ENCODE measurements around the gene CYTH1. TPM values are rescaled to one million over a fixed set of nuclear protein-coding genes. Genes with fewer than 3 reads are reported as not detected.

Gene CYTH1
- polyA plus RNA-seq, 1 donor from 2014 or later, result 120 TPM

DNA sequence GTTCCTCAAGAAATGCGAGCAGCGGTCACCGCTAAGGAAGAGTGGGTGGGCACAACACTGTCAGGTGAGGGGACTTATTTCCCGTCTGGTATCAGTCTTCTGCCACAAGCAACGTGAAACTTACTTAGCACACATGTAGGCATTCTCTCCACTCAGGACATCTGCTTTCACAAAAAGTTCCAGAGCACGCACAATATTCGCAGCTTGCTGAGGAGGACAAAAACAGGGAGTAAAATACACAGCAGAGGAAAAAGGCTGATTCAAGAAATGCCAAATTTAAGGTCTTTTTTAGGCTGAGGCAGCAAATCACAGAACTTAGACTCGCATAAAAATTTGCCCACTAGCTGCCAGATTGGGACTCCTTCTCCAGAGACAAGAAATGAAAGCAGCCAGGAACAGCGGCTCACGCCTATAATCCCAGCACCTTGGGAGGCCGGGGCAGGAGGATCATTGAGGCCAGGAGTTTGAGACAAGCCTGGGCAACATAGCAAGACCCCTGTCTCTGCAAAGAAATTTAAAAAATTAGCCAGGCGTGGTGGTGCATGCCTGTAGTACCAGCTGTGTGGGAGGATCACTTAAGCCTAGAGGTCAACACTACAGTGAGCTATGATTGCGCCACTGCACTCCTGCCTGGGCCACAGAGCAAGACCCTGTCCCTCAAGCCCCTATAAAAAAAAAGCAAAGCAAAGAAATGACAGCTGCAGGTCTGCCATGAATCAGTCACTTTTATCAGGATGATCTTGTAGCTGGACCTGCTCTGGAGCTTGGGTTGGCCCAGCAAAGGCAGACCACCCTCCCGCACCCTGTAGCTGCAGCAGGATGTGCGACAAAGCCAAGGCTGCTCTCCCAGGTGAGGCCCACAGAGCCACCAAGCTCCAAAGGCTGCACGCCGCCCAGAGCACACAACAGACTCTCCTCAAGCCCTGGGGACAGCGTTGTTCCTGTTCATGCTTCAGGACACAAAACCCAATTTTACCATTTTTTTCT lies 38.0 kb upstream of the CYTH1 start:
- Histone ChIP-seq H3K36me3 (ENCODE audit: insufficient read depth, low read length) (no peaks in the 10 kb centered on the region), H3K9me3 (ENCODE audit: low read length) (no peaks in the 10 kb centered on the region), H3F3A (ENCODE audit: insufficient read depth, low read length, poor library complexity, severe bottlenecking) (no peaks in the 10 kb centered on the region), H3K9me2 (ENCODE audit: insufficient read depth, low read length) (no peaks in the 10 kb centered on the region), H2AFZ (ENCODE audit: low read depth, low read length) (no peak overlapping the region), H3K4me3 (ENCODE audit: low read length) (no peak overlapping the region), H3K27ac (ENCODE audit: low read length) (no peak overlapping the region), H3K79me2 (replicated peaks; ENCODE audit: insufficient read depth, low read length) (no peaks in the 10 kb centered on the region), H3K9ac (ENCODE audit: low read length) (no peak overlapping the region), H3K4me2 (ENCODE audit: low read length) (no peak overlapping the region), H4K20me1 (ENCODE audit: insufficient read depth) (no peaks in the 10 kb centered on the region), H3K27me3 (ENCODE audit: insufficient read depth, low read depth, low read length) (no peaks in the 10 kb centered on the region)
- no peak for TF ChIP-seq MXI1 (conservative IDR thresholded peaks at IDR 0.05; ENCODE audit: poor library complexity, severe bottlenecking)
- TF ChIP-seq RAD21 (conservative IDR thresholded peaks at IDR 0.05), result no peak
- TF ChIP-seq, protein P1, sequence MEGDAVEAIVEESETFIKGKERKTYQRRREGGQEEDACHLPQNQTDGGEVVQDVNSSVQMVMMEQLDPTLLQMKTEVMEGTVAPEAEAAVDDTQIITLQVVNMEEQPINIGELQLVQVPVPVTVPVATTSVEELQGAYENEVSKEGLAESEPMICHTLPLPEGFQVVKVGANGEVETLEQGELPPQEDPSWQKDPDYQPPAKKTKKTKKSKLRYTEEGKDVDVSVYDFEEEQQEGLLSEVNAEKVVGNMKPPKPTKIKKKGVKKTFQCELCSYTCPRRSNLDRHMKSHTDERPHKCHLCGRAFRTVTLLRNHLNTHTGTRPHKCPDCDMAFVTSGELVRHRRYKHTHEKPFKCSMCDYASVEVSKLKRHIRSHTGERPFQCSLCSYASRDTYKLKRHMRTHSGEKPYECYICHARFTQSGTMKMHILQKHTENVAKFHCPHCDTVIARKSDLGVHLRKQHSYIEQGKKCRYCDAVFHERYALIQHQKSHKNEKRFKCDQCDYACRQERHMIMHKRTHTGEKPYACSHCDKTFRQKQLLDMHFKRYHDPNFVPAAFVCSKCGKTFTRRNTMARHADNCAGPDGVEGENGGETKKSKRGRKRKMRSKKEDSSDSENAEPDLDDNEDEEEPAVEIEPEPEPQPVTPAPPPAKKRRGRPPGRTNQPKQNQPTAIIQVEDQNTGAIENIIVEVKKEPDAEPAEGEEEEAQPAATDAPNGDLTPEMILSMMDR (IDR thresholded peaks at IDR 0.05; ENCODE audit: poor library complexity, severe bottlenecking), result no peak
- TF ChIP-seq, protein P2, sequence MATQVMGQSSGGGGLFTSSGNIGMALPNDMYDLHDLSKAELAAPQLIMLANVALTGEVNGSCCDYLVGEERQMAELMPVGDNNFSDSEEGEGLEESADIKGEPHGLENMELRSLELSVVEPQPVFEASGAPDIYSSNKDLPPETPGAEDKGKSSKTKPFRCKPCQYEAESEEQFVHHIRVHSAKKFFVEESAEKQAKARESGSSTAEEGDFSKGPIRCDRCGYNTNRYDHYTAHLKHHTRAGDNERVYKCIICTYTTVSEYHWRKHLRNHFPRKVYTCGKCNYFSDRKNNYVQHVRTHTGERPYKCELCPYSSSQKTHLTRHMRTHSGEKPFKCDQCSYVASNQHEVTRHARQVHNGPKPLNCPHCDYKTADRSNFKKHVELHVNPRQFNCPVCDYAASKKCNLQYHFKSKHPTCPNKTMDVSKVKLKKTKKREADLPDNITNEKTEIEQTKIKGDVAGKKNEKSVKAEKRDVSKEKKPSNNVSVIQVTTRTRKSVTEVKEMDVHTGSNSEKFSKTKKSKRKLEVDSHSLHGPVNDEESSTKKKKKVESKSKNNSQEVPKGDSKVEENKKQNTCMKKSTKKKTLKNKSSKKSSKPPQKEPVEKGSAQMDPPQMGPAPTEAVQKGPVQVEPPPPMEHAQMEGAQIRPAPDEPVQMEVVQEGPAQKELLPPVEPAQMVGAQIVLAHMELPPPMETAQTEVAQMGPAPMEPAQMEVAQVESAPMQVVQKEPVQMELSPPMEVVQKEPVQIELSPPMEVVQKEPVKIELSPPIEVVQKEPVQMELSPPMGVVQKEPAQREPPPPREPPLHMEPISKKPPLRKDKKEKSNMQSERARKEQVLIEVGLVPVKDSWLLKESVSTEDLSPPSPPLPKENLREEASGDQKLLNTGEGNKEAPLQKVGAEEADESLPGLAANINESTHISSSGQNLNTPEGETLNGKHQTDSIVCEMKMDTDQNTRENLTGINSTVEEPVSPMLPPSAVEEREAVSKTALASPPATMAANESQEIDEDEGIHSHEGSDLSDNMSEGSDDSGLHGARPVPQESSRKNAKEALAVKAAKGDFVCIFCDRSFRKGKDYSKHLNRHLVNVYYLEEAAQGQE (IDR thresholded peaks at IDR 0.05; ENCODE audit: borderline replicate concordance), result no peak
- TF ChIP-seq SMC3 (conservative IDR thresholded peaks at IDR 0.05; ENCODE audit: poor library complexity), result no peak
- TF ChIP-seq EP300 (conservative IDR thresholded peaks at IDR 0.05; ENCODE audit: poor library complexity, severe bottlenecking), result no peak
- TF ChIP-seq EZH2 (IDR thresholded peaks at IDR 0.05; ENCODE audit: borderline replicate concordance, insufficient read depth, low read length, poor library complexity, severe bottlenecking), result no peak
- no peak for TF ChIP-seq TAF1 (IDR thresholded peaks at IDR 0.05; ENCODE audit: low read depth)
- no peak for TF ChIP-seq POLR2AphosphoS5 (IDR thresholded peaks at IDR 0.05)

DNA sequence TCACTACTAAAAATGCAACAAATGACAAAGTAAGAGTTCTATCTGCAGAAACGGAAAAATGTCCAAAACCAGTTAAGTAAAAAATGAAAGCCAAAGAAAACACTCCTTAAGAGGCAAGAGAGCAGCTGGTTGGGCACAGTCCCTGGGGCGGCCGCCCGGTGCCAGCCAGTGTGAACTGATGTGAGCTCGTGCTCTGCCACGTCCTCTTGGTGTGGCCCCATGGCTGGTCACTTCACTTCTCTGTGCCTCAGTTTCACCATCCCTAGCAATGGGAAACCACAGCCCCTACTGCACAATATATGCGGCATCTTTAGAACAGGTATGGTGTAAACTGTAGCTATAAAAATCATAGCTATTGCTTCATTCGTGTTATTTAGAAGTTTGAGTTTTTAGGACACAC lies 37.3 kb upstream of the CYTH1 start:
- no peak overlapping the region for H3K4me2 ChIP-seq (ENCODE audit: low read length)
- no peaks in the 10 kb centered on the region for H4K20me1 ChIP-seq (ENCODE audit: insufficient read depth)
- H3K27ac ChIP-seq (ENCODE audit: low read length), result no peak overlapping the region
- no peak overlapping the region for H2AFZ ChIP-seq (ENCODE audit: low read depth, low read length)
- H3K9ac ChIP-seq (ENCODE audit: low read length), result no peak overlapping the region
- H3K27me3 ChIP-seq (ENCODE audit: insufficient read depth, low read depth, low read length), result no peaks in the 10 kb centered on the region
- no peaks in the 10 kb centered on the region for H3K9me2 ChIP-seq (ENCODE audit: insufficient read depth, low read length)
- TF ChIP-seq EP300 (conservative IDR thresholded peaks at IDR 0.05; ENCODE audit: poor library complexity, severe bottlenecking), result no peak
- TF ChIP-seq SMC3 (conservative IDR thresholded peaks at IDR 0.05; ENCODE audit: poor library complexity), result no peak
- TF ChIP-seq EZH2 (IDR thresholded peaks at IDR 0.05; ENCODE audit: borderline replicate concordance, insufficient read depth, low read length, poor library complexity, severe bottlenecking), result no peak
- TF ChIP-seq TAF1 (IDR thresholded peaks at IDR 0.05; ENCODE audit: low read depth), result no peak
- TF ChIP-seq MXI1 (conservative IDR thresholded peaks at IDR 0.05; ENCODE audit: poor library complexity, severe bottlenecking), result no peak
- TF ChIP-seq, protein P1 (IDR thresholded peaks at IDR 0.05; ENCODE audit: poor library complexity, severe bottlenecking), result no peak
- TF ChIP-seq RAD21 (conservative IDR thresholded peaks at IDR 0.05), result no peak
- TF ChIP-seq, protein P2 (IDR thresholded peaks at IDR 0.05; ENCODE audit: borderline replicate concordance), result no peak
- TF ChIP-seq POLR2AphosphoS5 (IDR thresholded peaks at IDR 0.05), result no peak
- no peak overlapping the region for H3K4me3 ChIP-seq (ENCODE audit: low read length)
- no peaks in the 10 kb centered on the region for H3K36me3 ChIP-seq (ENCODE audit: insufficient read depth, low read length)
- no peaks in the 10 kb centered on the region for H3K79me2 ChIP-seq (replicated peaks; ENCODE audit: insufficient read depth, low read length)
- no peaks in the 10 kb centered on the region for H3F3A ChIP-seq (ENCODE audit: insufficient read depth, low read length, poor library complexity, severe bottlenecking)
- H3K9me3 ChIP-seq (ENCODE audit: low read length), result no peaks in the 10 kb centered on the region

Data from neural cell (in vitro differentiated cells).